ENCODE data around the gene TMEM163.
A peak's percentile ranks its signal among the peaks of the same experiment; 100 is the strongest.

Gene TMEM163

DNA sequence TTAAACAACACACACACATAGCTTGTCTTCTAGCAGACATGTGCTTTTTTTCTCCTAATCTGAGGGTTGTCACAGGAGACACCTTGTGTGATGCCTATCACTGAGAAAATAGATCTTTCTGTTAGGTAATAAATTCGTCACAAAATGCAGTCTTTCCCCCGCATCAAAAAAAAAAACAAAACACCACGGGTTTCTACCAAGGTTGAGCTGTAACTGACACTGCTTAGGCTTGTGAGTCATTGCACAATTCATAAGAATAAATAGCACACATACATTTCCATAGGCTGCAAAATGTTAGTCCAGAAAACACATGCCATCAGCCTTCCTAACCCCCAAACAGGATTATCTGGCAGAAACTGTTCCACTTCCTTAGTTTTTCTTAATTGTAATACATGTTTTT, 6.5 kb downstream of the TMEM163 start:
- DNase-seq (ENCODE audit: low read depth in 2 of 2): no peak
- TF ChIP-seq, protein P1, sequence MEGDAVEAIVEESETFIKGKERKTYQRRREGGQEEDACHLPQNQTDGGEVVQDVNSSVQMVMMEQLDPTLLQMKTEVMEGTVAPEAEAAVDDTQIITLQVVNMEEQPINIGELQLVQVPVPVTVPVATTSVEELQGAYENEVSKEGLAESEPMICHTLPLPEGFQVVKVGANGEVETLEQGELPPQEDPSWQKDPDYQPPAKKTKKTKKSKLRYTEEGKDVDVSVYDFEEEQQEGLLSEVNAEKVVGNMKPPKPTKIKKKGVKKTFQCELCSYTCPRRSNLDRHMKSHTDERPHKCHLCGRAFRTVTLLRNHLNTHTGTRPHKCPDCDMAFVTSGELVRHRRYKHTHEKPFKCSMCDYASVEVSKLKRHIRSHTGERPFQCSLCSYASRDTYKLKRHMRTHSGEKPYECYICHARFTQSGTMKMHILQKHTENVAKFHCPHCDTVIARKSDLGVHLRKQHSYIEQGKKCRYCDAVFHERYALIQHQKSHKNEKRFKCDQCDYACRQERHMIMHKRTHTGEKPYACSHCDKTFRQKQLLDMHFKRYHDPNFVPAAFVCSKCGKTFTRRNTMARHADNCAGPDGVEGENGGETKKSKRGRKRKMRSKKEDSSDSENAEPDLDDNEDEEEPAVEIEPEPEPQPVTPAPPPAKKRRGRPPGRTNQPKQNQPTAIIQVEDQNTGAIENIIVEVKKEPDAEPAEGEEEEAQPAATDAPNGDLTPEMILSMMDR (IDR thresholded peaks at IDR 0.05; ENCODE audit: low read depth, low read length): no peak
- no peak overlapping the region for H3K4me3 ChIP-seq (replicated peaks in 1 of 2; ENCODE audit: low read depth in 2 of 2, low read length in 2 of 2)

GRCh38 chr2:134711692-134712091, 7.1 kb downstream of the TMEM163 start:
- TF ChIP-seq, protein P1 (IDR thresholded peaks at IDR 0.05; ENCODE audit: low read depth, low read length): no peak
- H3K4me3 ChIP-seq (replicated peaks in 1 of 2; ENCODE audit: low read depth in 2 of 2, low read length in 2 of 2): no peak overlapping the region

GRCh38 chr2:134707330-134707676, 11.5 kb downstream of the TMEM163 start:
- DNase-seq (ENCODE audit: low read depth in 2 of 2): no peak
- TF ChIP-seq, protein P1 (IDR thresholded peaks at IDR 0.05; ENCODE audit: low read depth, low read length): no peak
- no peak overlapping the region for H3K4me3 ChIP-seq (replicated peaks in 1 of 2; ENCODE audit: low read depth in 2 of 2, low read length in 2 of 2)

More at GRCh38 chr2:134711692-134712091, 7.1 kb downstream of the TMEM163 start:
- DNase-seq (ENCODE audit: low read depth in 2 of 2): no peak

DNA sequence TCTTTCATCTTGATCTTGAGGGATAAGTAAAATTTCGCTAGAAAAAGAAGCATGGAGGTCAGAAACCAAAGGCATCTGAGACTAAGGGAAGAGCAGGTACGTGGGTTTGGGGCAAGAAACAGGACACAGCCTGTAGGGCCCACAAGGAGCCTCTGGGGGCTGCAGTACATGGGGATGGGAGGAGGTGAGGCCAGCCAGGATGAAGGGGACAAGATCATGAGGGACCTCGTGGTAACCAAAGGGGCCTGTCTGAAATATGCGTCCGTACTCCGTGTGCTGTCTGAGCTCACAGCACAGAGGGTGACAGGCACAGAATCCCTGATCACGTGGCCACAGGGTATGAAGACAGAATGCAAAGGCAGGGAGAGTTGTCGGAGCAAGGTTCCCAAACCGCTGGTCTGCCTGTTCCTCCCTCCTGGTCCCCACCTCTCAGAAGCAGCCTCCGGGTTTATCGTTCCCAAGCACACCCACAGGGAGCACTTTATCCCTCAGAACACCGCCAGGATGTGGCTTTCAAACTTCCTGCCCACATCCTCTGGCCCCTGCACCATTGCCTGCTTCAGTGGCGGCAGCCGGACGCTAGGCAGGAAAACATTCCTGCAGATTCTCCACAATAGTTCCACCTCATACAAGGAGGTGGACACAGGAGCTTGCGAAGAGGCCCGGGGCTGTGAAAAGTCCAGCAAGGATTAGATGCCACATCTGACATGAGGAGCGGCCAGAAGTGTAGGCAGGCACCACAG, 12.0 kb downstream of the TMEM163 start:
- peak in 1 of 2 donors; percentile 28 for DNase-seq (ENCODE audit: low read depth in 2 of 2)
- TF ChIP-seq, protein P1 (IDR thresholded peaks at IDR 0.05; ENCODE audit: low read depth, low read length): peak; percentile 2
- H3K4me3 ChIP-seq (replicated peaks in 1 of 2; ENCODE audit: low read depth in 2 of 2, low read length in 2 of 2): no peak overlapping the region

DNA sequence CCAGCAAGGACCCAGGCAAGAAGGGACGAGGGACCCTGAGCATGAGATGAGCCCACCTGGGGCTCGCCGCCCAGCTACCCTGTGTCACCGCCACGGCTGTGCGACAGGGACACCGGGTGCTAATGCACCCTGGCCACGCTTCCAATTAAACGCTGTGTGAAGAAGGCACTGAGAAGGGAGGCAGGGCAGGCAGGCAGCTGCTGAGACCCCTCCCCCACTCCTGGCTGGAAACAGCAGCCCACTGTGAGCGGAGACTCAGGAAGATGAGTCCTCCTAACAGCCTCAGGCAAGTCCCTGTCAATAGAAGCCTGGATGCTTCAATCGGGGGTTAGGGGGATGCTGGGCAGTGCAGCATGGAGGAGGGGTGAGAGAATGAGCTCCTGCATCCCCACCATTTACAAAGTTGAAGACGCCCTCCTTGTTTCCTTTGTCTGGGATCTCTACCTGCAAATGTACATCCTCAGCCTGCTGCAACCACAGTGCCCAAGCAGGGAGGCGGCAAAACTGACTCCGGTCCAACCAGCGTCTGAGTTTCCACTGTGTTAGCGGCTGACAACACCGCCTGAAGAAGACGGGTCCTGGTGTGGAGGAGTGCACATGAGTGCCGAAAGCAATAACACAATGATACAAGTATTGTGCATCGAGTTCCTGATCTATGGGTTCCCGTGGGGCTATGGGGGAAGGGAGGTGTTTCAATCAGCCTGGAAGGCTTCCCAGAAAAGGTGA, 12.8 kb downstream of the TMEM163 start:
- TF ChIP-seq, protein P1 (IDR thresholded peaks at IDR 0.05; ENCODE audit: low read depth, low read length): no peak
- no peak overlapping the region for H3K4me3 ChIP-seq (replicated peaks in 1 of 2; ENCODE audit: low read depth in 2 of 2, low read length in 2 of 2)
- DNase-seq (ENCODE audit: low read depth in 2 of 2): no peak

DNA sequence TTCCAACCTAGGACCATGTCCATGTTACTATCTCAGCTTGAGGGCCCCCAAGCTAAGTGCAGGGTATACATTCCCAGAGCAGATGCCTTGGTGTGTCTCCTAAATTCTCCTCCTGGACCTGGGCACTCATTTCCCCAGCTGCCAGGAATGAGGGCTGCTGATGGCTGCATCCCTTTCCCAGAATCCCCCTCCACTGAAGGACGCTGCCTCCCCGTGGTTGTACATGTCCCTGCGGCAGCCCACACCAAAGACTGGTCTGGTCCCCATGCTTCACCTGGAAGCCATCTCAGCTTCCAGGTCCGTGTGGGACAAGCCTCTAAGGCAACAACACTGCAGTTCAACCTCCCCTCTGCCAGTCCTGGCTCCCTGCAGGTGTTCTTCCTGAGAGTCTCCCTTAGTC, 14.6 kb downstream of the TMEM163 start:
- no peak overlapping the region for H3K4me3 ChIP-seq (replicated peaks in 1 of 2; ENCODE audit: low read depth in 2 of 2, low read length in 2 of 2)
- DNase-seq (ENCODE audit: low read depth in 2 of 2): no peak
- TF ChIP-seq, protein P1 (IDR thresholded peaks at IDR 0.05; ENCODE audit: low read depth, low read length): no peak
